Natural killer cell (primary cell): Measurements from ENCODE around the gene DTNB. TPM values are rescaled to one million over a fixed set of nuclear protein-coding genes. Genes with fewer than 3 reads are reported as not detected.

ENCODE experiments used
- ATAC-seq, 3 donors: fragments of 150-1000 bp in 2 of 3; fragments of 200-7000 bp in 1 of 3; cut with Tn5 transposase; 1 replicate in 1 of 3; 2 replicates in 2 of 3; pipeline ENCODE4 v1.10.0; 2021; ENCODE audit warnings: mild to moderate bottlenecking in 2 of 3, moderate library complexity in 2 of 3
- DNase-seq, 2 donors: peaks; one replicate each; pipeline versions ENCODE4 v3.0.0 to v3.0.0-alpha.2; 2013 to 2021; ENCODE audit warnings: mixed read lengths in 1 of 2
- H3K27ac ChIP-seq: one replicate; pipeline ENCODE4 v1.5.1; 2013; ENCODE audit warnings: mild to moderate bottlenecking, low read length
- H3K27me3 ChIP-seq: one replicate; pipeline ENCODE4 v1.6.1; 2013; ENCODE audit warnings: low read length; ENCODE audit not compliant: control insufficient read depth, insufficient read depth
- H3K36me3 ChIP-seq: one replicate; pipeline ENCODE4 v1.6.1; 2013; ENCODE audit warnings: low read length; ENCODE audit not compliant: control insufficient read depth, insufficient read depth
- H3K4me1 ChIP-seq: one replicate; pipeline ENCODE4 v1.6.1; 2013; ENCODE audit warnings: low read length; ENCODE audit not compliant: control insufficient read depth, insufficient read depth
- H3K4me3 ChIP-seq: one replicate; pipeline ENCODE4 v1.5.1; 2013; ENCODE audit warnings: low read length
- H3K9me3 ChIP-seq: one replicate; pipeline ENCODE4 v1.6.1; 2013; ENCODE audit warnings: low read length; ENCODE audit not compliant: control insufficient read depth, insufficient read depth
- H3K27ac Mint-ChIP-seq, 2 donors: one replicate each; pipeline ENCODE4 v1.8.0; 2022; ENCODE audit warnings: mild to moderate bottlenecking in 2 of 2, mixed read lengths in 2 of 2, moderate library complexity in 1 of 2
- H3K27me3 Mint-ChIP-seq, 2 donors: one replicate each; pipeline ENCODE4 v1.8.0; 2022; ENCODE audit warnings: low read depth in 2 of 2, mixed read lengths in 2 of 2
- H3K36me3 Mint-ChIP-seq: one replicate; pipeline ENCODE4 v1.8.0; 2022; ENCODE audit warnings: mixed read lengths
- H3K4me1 Mint-ChIP-seq, 2 donors: one replicate each; pipeline ENCODE4 v1.8.0; 2022; ENCODE audit warnings: mixed read lengths in 2 of 2
- H3K4me3 Mint-ChIP-seq: one replicate; pipeline ENCODE4 v1.8.0; 2022; ENCODE audit warnings: mild to moderate bottlenecking, moderate library complexity, mixed read lengths
- H3K9me3 Mint-ChIP-seq, 2 donors: one replicate each; pipeline ENCODE4 v1.8.0; 2022; ENCODE audit warnings: mixed read lengths in 2 of 2
- CTCF ChIP-seq: fragments of 200-600 bp; IDR thresholded peaks from one replicate; pipeline ENCODE4 v1.8.0; 2022; ENCODE audit warnings: antibody characterized with exemption
- WGBS: methylation state at CpG from one replicate; pipeline ENCODE4 v1.1.7; 2013; ENCODE audit warnings: missing lambda C conversion rate; ENCODE audit not compliant: insufficient coverage; 5-methylcytosine and 5-hydroxymethylcytosine counted together
- intact Hi-C: fragments of 100-400 bp; cut with micrococcal nuclease; formaldehyde crosslinking; loops from one replicate; pipeline ENCODE4 v1.14.2; 2022
- total RNA-seq, 4 donors: library from RNA; stranded (reverse); fragments of 120-200 nt in 1 of 4; gene quantifications; one replicate each; pipeline versions ENCODE4 v1.2.3 to v1.2.4, GENCODE V29; 2013 to 2022

Gene DTNB
- total RNA-seq, 3 donors from 2014 or later (not counting 1 experiment from before 2014, with no cell fraction given), result 20.8 to 33.7 (median 23.6) TPM

- Histone ChIP-seq H3K4me3 (no peak overlapping the region), H3K4me1 (peaks cover 5% of the 10 kb centered on the region), H3K27me3 (no peaks in the 10 kb centered on the region), H3K27ac (peak overlapping the region; percentile 53), H3K9me3 (no peaks in the 10 kb centered on the region), H3K36me3 (no peaks in the 10 kb centered on the region)
- Mint-ChIP-seq H3K36me3 (no peaks in the 10 kb centered on the region), H3K9me3 (no peaks in the 10 kb centered on the region), H3K4me1 (peaks cover 8 to 9% of the 10 kb centered on the region in 2 donors), H3K27ac (peak overlapping the region; percentile 62 to 71), H3K4me3 (peak overlapping the region; percentile 25), H3K27me3 (no peaks in the 10 kb centered on the region)
- whole genome bisulfite sequencing, result 47% methylated on average over 5 of the region's 10 CpGs
- peak; percentile 77 for TF ChIP-seq CTCF
- intact Hi-C loops, result loop anchor here (1.0 kb wide), 2 partner anchors 145 to 160 kb away; no protein-coding TSS in a partner anchor
- ATAC-seq (peak; percentile 96 to 100 (median 100)), DNase-seq (peak in 1 of 2 donors; percentile 86)
Measured at GRCh38 chr2:25521665-25522387, 151.6 kb downstream of the DTNB start.

GRCh38 chr2:25521126-25521525, 152.3 kb downstream of the DTNB start:
- Mint-ChIP-seq H3K36me3 (no peaks in the 10 kb centered on the region), H3K27ac (no peak overlapping the region), H3K4me1 (peaks cover 8 to 9% of the 10 kb centered on the region in 2 donors), H3K4me3 (no peak overlapping the region), H3K27me3 (no peaks in the 10 kb centered on the region), H3K9me3 (no peaks in the 10 kb centered on the region)
- H3K4me3 ChIP-seq, result no peak overlapping the region
- ATAC-seq (no peak), DNase-seq (no peak)
- H3K27me3 ChIP-seq, result no peaks in the 10 kb centered on the region
- H3K4me1 ChIP-seq, result peaks cover 5% of the 10 kb centered on the region
- 87% methylated on average over 3 of the region's 4 CpGs for WGBS
- TF ChIP-seq CTCF, result no peak
- no peaks in the 10 kb centered on the region for H3K36me3 ChIP-seq
- intact Hi-C loops, result no loop called here
- H3K27ac ChIP-seq, result no peak overlapping the region
- no peaks in the 10 kb centered on the region for H3K9me3 ChIP-seq

GRCh38 chr2:25517701-25518100, 155.7 kb downstream of the DTNB start:
- Histone ChIP-seq H3K4me3 (no peak overlapping the region), H3K36me3 (no peaks in the 10 kb centered on the region), H3K4me1 (peaks cover 12% of the 10 kb centered on the region), H3K27me3 (no peaks in the 10 kb centered on the region), H3K9me3 (no peaks in the 10 kb centered on the region), H3K27ac (no peak overlapping the region)
- H3K27ac Mint-ChIP-seq, result no peak overlapping the region
- no peak for ATAC-seq
- no peak overlapping the region for H3K4me3 Mint-ChIP-seq
- no peaks in the 10 kb centered on the region for H3K36me3 Mint-ChIP-seq
- H3K27me3 Mint-ChIP-seq, result peaks cover 0 to under 1% of the 10 kb centered on the region in 2 donors
- WGBS, result 75% methylated on average over 4 of the region's 4 CpGs
- DNase-seq, result no peak
- no peaks in the 10 kb centered on the region for H3K9me3 Mint-ChIP-seq
- H3K4me1 Mint-ChIP-seq, result peaks cover 24 to 30% of the 10 kb centered on the region in 2 donors
- TF ChIP-seq CTCF, result no peak
- intact Hi-C loops, result no loop called here
